ENCODE results near the gene PLAAT2.

- TF ChIP-seq CTCF (IDR thresholded peaks at IDR 0.05), result no peak
- TF ChIP-seq POLR2A (IDR thresholded peaks at IDR 0.05), result no peak
Observed at GRCh38 chr11:63506876-63507275, 56.3 kb downstream of the PLAAT2 start.
